GM12875 (cell line): ENCODE results near the gene OSBPL9.

Experiments used
- H3K4me3 ChIP-seq: one replicate; pipeline ENCODE4 v1.5.1; 2011; ENCODE audit warnings: low read depth, low read length, control low read depth
- CTCF ChIP-seq: IDR thresholded peaks from 2 replicates; pipeline ENCODE4 v1.5.1; 2011; ENCODE audit warnings: low read depth, mild to moderate bottlenecking, control low read depth, inconsistent platforms, low read length, moderate library complexity, borderline replicate concordance; ENCODE audit not compliant: insufficient read depth

The OSBPL9 gene

DNA sequence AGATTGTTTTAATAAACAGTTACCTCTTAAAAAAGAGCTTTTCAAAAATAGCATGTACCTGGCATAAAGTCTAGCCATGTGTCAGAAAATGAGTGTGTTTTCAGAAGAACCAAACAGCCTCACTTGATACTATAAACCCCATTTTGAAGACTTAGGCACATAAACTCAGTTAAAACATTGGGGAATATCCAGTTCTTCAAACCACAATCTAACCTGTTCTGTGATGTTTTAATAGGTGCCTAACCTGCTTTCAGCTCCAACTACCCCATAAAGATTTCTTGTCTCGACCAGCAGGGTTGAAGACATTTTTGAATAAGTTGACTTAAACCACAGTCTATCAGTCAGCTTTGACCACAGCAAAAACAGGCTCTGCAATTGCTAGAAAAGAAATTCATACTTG lies 220.4 kb downstream of the OSBPL9 start:
- TF ChIP-seq CTCF, result no peak
- no peak overlapping the region for H3K4me3 ChIP-seq
